22Rv1 (cell line): Measurements from ENCODE around the gene CHRNA4.

Source experiments
- CTCF ChIP-seq: fragments of 450-650 bp; IDR thresholded peaks from 2 replicates; pipeline ENCODE4 v1.5.1; 2017; ENCODE audit warnings: mild to moderate bottlenecking
- ZFX ChIP-seq: fragments of 450-650 bp; IDR thresholded peaks from 2 replicates; pipeline ENCODE4 v1.6.1; 2017; ENCODE audit warnings: antibody characterized with exemption, borderline replicate concordance

- TF ChIP-seq CTCF = no peak
- no peak for TF ChIP-seq ZFX
Observed at GRCh38 chr20:63368151-63368550, 7.0 kb upstream of the CHRNA4 start.
